Lower lobe of right lung (tissue), 2 donors: ENCODE results near the gene CLTRN. TPM values are rescaled to one million over a fixed set of nuclear protein-coding genes. Genes with fewer than 3 reads are reported as not detected.
"Not testable (repeated sequence)": the region's sequence is repeated elsewhere in the genome, so short reads cannot be mapped to it uniquely, and the experiment has no call there.

Source experiments
- ATAC-seq, 2 donors: fragments of 200-7000 bp; cut with Tn5 transposase; one replicate each; pipeline ENCODE4 v1.9.1; 2020 to 2022; ENCODE audit warnings: mild to moderate bottlenecking in 2 of 2, moderate library complexity in 2 of 2
- DNase-seq: peaks from one replicate; pipeline ENCODE4 v3.0.0-alpha.2; 2020
- H3K27ac ChIP-seq: fragments of 200-600 bp; one replicate; pipeline ENCODE4 v1.8.0; 2022
- H3K27me3 ChIP-seq: fragments of 200-600 bp; one replicate; pipeline ENCODE4 v1.8.0; 2022; ENCODE audit warnings: low read depth
- H3K36me3 ChIP-seq: fragments of 200-600 bp; one replicate; pipeline ENCODE4 v1.8.0; 2022; ENCODE audit warnings: mild to moderate bottlenecking
- H3K4me1 ChIP-seq: fragments of 200-600 bp; one replicate; pipeline ENCODE4 v1.8.0; 2022
- H3K4me3 ChIP-seq: fragments of 200-600 bp; one replicate; pipeline ENCODE4 v1.8.0; 2022; ENCODE audit warnings: mild to moderate bottlenecking
- H3K9me3 ChIP-seq: fragments of 200-600 bp; one replicate; pipeline ENCODE4 v1.8.0; 2022
- intact Hi-C: fragments of 100-400 bp; cut with DNase I; formaldehyde crosslinking; loops from one replicate; pipeline ENCODE4 v1.11.0; 2022
- long read RNA-seq: library from polyadenylated mRNA; unstranded; transcript quantifications from one replicate; pipeline ENCODE4 v2.0.0, GENCODE V29; 2021
- total RNA-seq: library from RNA; stranded (reverse); fragmentation: NEBNext Ultra II Directional; extraction: Animal tissue kit (Norgen Biotek cat#: 25700); gene quantifications from one replicate; pipeline ENCODE4 v1.2.1, GENCODE V29; 2021
- TF ChIP-seq, protein P1 (sequence below): fragments of 200-600 bp; IDR thresholded peaks from one replicate; pipeline ENCODE4 v1.8.0; 2022; ENCODE audit warnings: antibody characterized with exemption, mild to moderate bottlenecking
- donor health status: DM: no; HTN: yes; CAD: no; lungs with severe emphysema.

Gene CLTRN, protein sequence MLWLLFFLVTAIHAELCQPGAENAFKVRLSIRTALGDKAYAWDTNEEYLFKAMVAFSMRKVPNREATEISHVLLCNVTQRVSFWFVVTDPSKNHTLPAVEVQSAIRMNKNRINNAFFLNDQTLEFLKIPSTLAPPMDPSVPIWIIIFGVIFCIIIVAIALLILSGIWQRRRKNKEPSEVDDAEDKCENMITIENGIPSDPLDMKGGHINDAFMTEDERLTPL
- 0.38 TPM for total RNA-seq
- long read RNA-seq, partial matches to known transcripts: 0 of 1 reads
- long read RNA-seq, other reads (novel, unspliced or antisense): 1 of 1 reads

DNA sequence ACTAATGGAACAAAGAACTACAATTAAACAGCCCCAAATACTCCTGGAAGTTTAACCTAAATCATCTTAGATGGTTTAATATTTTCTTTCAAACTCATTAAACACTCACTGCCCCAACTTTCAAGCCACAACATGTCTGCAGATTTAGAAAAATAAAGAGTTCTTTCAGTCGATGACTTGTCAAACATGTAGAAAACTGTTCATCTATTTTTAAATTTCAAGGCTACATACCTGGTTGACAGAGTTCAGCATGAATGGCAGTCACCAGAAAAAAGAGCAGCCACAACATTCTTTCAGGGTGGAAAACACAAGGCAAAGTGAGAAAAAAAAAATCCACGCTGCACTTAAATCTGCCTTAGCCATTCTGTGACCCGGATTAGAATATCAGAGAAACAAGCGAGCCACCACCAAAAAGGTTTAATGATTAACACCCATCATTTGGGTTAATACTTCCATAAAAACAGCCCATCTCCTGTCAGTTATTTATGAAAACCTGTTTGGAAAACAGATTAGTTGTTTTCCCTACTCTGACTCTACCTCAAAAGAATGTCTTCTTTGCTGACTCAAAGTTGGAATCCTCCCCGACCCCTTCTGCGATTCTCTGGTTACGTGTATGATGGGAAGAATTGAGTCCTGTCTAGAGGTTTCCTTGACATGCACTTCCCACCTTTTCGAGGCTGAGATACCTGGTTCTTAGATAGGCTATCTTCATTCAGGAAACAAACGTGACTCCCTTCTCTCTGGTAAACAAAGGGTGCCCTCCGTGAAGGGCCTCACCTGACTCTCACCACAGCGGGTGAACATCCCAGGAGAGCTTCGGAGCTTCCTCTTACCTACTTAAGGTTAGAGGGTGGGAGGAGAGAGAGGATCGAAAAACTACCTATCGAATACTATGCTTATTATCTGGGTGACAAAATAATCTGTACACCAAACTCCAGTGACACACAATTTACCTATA, at the start of gene CLTRN:
CLTRN (minus strand) TSS at position 319 of the 958 bp plus-strand sequence; CDS start at position 289, 30 bp downstream.
- H3K36me3 ChIP-seq: no peaks in the 10 kb centered on the region
- no peaks in the 10 kb centered on the region for H3K27me3 ChIP-seq
- TF ChIP-seq, protein P1, sequence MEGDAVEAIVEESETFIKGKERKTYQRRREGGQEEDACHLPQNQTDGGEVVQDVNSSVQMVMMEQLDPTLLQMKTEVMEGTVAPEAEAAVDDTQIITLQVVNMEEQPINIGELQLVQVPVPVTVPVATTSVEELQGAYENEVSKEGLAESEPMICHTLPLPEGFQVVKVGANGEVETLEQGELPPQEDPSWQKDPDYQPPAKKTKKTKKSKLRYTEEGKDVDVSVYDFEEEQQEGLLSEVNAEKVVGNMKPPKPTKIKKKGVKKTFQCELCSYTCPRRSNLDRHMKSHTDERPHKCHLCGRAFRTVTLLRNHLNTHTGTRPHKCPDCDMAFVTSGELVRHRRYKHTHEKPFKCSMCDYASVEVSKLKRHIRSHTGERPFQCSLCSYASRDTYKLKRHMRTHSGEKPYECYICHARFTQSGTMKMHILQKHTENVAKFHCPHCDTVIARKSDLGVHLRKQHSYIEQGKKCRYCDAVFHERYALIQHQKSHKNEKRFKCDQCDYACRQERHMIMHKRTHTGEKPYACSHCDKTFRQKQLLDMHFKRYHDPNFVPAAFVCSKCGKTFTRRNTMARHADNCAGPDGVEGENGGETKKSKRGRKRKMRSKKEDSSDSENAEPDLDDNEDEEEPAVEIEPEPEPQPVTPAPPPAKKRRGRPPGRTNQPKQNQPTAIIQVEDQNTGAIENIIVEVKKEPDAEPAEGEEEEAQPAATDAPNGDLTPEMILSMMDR: no peak
- H3K4me1 ChIP-seq: no peaks in the 10 kb centered on the region
- no peak for ATAC-seq
- intact Hi-C loops: no loop called here
- no peaks in the 10 kb centered on the region for H3K9me3 ChIP-seq
- H3K4me3 ChIP-seq: no peak within 1 kb of the TSS
- no peak within 1 kb of the TSS for H3K27ac ChIP-seq
- DNase-seq: no peak

DNA sequence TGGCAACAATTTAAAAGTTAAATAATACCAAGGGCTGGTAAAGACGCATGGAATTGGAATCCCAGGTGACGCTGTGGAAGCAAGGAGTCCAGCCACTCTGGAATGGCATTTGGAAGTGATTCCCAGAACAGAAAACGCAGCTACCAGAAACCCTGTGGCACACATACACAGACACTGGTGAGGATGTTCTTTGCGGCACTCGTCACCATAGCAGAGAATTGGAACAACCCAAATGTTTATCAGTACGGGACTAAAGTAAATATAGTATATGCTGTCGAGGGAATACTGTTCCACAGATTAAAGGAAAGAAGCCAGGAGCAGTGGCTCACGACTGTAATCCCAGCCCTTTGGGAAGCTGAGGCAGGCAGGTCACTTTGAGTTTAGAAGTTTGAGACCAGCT, 39.7 kb upstream of the CLTRN start:
- DNase-seq, H3K36me3 ChIP-seq, intact Hi-C loops, H3K4me1 ChIP-seq, H3K4me3 ChIP-seq, ATAC-seq, H3K9me3 ChIP-seq, H3K27me3 ChIP-seq, H3K27ac ChIP-seq: not testable (repeated sequence)

GRCh38 chrX:15703809-15704208, 39.2 kb upstream of the CLTRN start:
- H3K4me1 ChIP-seq, H3K9me3 ChIP-seq, H3K36me3 ChIP-seq, H3K27ac ChIP-seq, H3K27me3 ChIP-seq, H3K4me3 ChIP-seq, intact Hi-C loops, DNase-seq: not testable (repeated sequence)
- peak; percentile 54 to 75 for ATAC-seq

GRCh38 chrX:15702488-15703371, 38.1 kb upstream of the CLTRN start:
- DNase-seq: no peak
- no peaks in the 10 kb centered on the region for H3K9me3 ChIP-seq

DNA sequence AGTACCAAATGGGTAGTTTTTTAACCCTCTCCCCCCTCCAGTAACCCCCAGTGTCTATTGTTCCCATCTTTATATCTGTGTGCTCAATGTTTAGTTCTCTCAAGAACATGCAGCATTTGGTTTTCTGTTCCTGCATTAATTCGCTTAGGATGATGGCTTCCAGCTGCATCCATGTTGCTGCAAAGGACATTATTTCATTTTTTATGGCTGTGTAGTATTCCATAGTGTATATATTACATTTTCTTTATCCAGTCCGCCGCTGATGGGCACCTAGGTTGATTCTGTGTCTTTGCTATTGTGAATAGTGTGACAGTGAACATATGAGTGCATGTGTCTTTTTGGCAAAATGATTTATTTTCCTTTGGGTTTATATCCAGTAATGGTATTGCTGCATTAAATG, 31.9 kb upstream of the CLTRN start:
- TF ChIP-seq, protein P1: no peak

More at GRCh38 chrX:15702488-15703371, 38.1 kb upstream of the CLTRN start:
- intact Hi-C loops: no loop called here
- no peak overlapping the region for H3K4me3 ChIP-seq
- ATAC-seq: no peak
- no peaks in the 10 kb centered on the region for H3K36me3 ChIP-seq
- no peaks in the 10 kb centered on the region for H3K4me1 ChIP-seq
- H3K27ac ChIP-seq: no peak overlapping the region
- TF ChIP-seq, protein P1: no peak
- H3K27me3 ChIP-seq: no peaks in the 10 kb centered on the region

GRCh38 chrX:15694941-15695451, 30.4 kb upstream of the CLTRN start:
- no peaks in the 10 kb centered on the region for H3K4me1 ChIP-seq
- no peak for ATAC-seq
- DNase-seq: no peak
- peaks cover 10% of the 10 kb centered on the region for H3K36me3 ChIP-seq
- no peak overlapping the region for H3K4me3 ChIP-seq
- intact Hi-C loops: no loop called here
- H3K27me3 ChIP-seq: no peaks in the 10 kb centered on the region
- TF ChIP-seq, protein P1: no peak
- H3K27ac ChIP-seq: no peak overlapping the region
- no peaks in the 10 kb centered on the region for H3K9me3 ChIP-seq

More for the DNA sequence above, 31.9 kb upstream of the CLTRN start:
- Histone ChIP-seq H3K4me3 (no peak overlapping the region), H3K27me3 (no peaks in the 10 kb centered on the region), H3K27ac (no peak overlapping the region), H3K9me3 (no peaks in the 10 kb centered on the region), H3K4me1 (no peaks in the 10 kb centered on the region), H3K36me3 (no peaks in the 10 kb centered on the region)
- ATAC-seq (no peak), DNase-seq (no peak)
- intact Hi-C loops: no loop called here
